PFSK-1 (cell line): ENCODE data around the gene USF2. TPM values are rescaled to one million over a fixed set of nuclear protein-coding genes. Genes with fewer than 3 reads are reported as not detected.

ENCODE experiments used
- FOXP2 ChIP-seq: optimal IDR thresholded peaks from 2 replicates; pipeline ENCODE3; 2011; ENCODE audit warnings: borderline replicate concordance, control low read depth, inconsistent platforms; ENCODE audit not compliant: insufficient read depth; ENCODE audit errors: extremely low read length, extremely low read depth
- POLR2AphosphoS5 ChIP-seq: IDR thresholded peaks from 2 replicates; pipeline ENCODE4 v1.6.1; 2012; ENCODE audit warnings: low read depth, mild to moderate bottlenecking, control low read depth, low read length, moderate library complexity
- SIN3A ChIP-seq: IDR thresholded peaks from 2 replicates; pipeline ENCODE4 v1.6.1; 2012; ENCODE audit warnings: mild to moderate bottlenecking, low read length, moderate library complexity, borderline replicate concordance; ENCODE audit not compliant: insufficient read depth
- TAF1 ChIP-seq: IDR thresholded peaks from 2 replicates; pipeline ENCODE4 v1.6.1; 2012; ENCODE audit warnings: low read length, control low read depth, borderline replicate concordance; ENCODE audit not compliant: insufficient read depth
- polyA plus RNA-seq: library from polyadenylated mRNA; unstranded; fragments of >200 nt; gene quantifications from one replicate; pipeline ENCODE4 v1.2.1, GENCODE V29; 2012; ENCODE audit warnings: low read depth, missing spikeins; ENCODE audit not compliant: insufficient read length
- TF ChIP-seq, protein P1 (sequence below), 2 experiments: IDR thresholded peaks; 2 replicates each; pipeline versions ENCODE4 v1.6.1 to v1.8.0; 2011 to 2012; ENCODE audit warnings: low read depth in 2 of 2, low read length in 2 of 2, control low read depth in 1 of 2, inconsistent platforms in 1 of 2, mild to moderate bottlenecking in 1 of 2, moderate library complexity in 1 of 2; ENCODE audit not compliant: insufficient read depth in 1 of 2

USF2 gene, protein sequence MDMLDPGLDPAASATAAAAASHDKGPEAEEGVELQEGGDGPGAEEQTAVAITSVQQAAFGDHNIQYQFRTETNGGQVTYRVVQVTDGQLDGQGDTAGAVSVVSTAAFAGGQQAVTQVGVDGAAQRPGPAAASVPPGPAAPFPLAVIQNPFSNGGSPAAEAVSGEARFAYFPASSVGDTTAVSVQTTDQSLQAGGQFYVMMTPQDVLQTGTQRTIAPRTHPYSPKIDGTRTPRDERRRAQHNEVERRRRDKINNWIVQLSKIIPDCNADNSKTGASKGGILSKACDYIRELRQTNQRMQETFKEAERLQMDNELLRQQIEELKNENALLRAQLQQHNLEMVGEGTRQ
- polyA plus RNA-seq, result 211 TPM

DNA sequence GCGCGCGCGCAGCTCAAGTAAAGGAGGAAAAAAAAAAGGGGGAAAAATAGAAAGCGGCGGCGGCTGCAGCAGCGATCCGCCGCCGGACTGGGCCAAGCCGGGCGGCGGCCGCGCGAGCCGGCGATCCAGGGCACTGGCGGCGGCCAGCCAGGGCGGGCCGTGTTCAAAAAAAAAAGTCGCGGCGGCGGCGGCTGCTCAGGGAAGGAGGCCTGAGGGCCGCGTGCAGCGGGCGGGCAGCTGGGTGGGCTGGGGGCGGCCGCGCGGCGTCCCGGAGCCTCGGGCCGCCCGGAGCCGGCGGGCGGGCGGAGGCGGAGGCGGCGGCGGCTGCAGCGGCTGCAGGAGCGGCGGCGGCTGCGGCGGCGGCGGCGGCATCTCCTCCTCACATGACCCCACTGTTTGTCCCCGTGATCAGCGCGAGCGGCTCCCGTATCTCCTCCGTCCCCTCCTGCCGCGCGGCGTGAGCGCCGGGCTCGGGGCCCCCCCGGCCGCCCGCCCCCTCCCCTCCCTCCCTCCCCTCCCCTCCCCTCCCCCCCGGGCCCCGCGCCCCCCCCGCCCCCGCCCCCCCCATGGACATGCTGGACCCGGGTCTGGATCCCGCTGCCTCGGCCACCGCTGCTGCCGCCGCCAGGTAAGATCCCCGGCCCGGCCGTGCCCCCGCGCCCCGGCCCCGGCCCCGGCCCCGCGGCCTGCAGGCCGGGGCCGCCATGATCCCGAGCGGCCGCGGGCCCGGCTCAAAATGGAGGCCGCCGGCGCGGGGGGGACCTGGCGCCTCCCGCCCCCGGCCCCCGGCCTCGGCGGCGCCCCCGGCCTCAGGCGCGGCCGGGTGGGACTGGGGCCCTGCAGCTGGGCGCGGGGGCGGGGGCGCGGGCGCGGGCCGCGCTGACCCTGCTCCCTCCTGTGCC lies at the start of gene USF2:
Gene USF2 (plus strand): TSS at position 427 of the 902 bp plus-strand sequence. CDS start 140 bp downstream, at position 567.
- TF ChIP-seq FOXP2, result no peak
- no peak for TF ChIP-seq SIN3A
- TF ChIP-seq POLR2AphosphoS5, result no peak
- TF ChIP-seq, protein P1, sequence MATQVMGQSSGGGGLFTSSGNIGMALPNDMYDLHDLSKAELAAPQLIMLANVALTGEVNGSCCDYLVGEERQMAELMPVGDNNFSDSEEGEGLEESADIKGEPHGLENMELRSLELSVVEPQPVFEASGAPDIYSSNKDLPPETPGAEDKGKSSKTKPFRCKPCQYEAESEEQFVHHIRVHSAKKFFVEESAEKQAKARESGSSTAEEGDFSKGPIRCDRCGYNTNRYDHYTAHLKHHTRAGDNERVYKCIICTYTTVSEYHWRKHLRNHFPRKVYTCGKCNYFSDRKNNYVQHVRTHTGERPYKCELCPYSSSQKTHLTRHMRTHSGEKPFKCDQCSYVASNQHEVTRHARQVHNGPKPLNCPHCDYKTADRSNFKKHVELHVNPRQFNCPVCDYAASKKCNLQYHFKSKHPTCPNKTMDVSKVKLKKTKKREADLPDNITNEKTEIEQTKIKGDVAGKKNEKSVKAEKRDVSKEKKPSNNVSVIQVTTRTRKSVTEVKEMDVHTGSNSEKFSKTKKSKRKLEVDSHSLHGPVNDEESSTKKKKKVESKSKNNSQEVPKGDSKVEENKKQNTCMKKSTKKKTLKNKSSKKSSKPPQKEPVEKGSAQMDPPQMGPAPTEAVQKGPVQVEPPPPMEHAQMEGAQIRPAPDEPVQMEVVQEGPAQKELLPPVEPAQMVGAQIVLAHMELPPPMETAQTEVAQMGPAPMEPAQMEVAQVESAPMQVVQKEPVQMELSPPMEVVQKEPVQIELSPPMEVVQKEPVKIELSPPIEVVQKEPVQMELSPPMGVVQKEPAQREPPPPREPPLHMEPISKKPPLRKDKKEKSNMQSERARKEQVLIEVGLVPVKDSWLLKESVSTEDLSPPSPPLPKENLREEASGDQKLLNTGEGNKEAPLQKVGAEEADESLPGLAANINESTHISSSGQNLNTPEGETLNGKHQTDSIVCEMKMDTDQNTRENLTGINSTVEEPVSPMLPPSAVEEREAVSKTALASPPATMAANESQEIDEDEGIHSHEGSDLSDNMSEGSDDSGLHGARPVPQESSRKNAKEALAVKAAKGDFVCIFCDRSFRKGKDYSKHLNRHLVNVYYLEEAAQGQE (IDR thresholded peaks at IDR 0.05; ENCODE audit: insufficient read depth in 1 of 2, low read depth in 2 of 2, low read length in 2 of 2), result no peak
- no peak for TF ChIP-seq TAF1

DNA sequence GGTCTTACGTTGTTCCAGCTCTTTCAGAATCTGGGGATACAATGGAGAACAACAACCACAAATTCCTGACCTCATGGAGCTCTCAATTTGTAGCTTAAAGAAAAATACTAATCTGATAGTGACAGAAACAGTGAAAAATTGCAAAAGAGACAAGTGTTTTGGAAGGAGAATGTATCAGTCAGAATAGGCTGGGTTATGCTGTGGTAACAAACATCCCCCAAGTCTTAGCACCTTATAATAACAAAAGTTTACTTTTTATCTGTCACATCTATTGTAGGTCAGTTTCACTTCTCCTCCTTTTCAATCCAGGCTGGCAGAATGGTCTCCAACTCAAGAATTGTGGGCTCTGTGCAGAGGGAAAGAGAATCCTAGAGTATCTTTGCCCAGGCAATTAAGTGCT lies 49.8 kb upstream of the USF2 start:
- TF ChIP-seq POLR2AphosphoS5 (no peak), FOXP2 (no peak), SIN3A (no peak), TAF1 (no peak)
- TF ChIP-seq, protein P1 (IDR thresholded peaks at IDR 0.05; ENCODE audit: insufficient read depth in 1 of 2, low read depth in 2 of 2, low read length in 2 of 2), result no peak

DNA sequence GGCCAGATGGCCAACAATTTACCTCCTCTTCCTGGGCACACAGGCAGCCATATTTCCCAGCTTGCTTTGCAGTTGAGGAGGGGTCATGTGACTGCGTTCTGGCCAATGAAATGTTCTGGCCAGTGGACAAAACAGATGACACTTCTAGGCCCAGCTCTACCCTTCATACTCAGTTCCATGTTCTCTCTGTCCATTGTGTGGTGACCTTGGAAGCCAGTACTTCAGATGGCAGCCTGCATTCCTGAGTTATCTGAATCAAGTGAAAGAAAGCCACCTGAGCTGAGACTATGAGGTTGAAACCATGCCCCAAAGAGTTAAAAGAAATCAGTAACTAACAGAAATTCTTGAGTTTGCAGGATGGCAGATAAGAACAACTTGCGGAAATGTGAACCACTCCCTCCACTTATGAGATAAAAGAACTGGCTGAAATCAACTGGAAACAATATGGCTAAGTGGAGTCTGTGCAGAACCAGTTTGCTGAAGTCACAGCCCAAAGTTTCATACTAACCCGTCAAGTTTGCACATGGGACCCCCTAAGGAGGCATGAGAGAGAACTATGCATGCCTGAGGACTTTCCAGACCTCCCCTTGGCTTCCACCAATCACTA lies 48.3 kb upstream of the USF2 start:
- TF ChIP-seq POLR2AphosphoS5, result no peak
- TF ChIP-seq FOXP2, result no peak
- TF ChIP-seq, protein P1 (IDR thresholded peaks at IDR 0.05; ENCODE audit: insufficient read depth in 1 of 2, low read depth in 2 of 2, low read length in 2 of 2), result no peak
- no peak for TF ChIP-seq SIN3A
- TF ChIP-seq TAF1, result no peak

DNA sequence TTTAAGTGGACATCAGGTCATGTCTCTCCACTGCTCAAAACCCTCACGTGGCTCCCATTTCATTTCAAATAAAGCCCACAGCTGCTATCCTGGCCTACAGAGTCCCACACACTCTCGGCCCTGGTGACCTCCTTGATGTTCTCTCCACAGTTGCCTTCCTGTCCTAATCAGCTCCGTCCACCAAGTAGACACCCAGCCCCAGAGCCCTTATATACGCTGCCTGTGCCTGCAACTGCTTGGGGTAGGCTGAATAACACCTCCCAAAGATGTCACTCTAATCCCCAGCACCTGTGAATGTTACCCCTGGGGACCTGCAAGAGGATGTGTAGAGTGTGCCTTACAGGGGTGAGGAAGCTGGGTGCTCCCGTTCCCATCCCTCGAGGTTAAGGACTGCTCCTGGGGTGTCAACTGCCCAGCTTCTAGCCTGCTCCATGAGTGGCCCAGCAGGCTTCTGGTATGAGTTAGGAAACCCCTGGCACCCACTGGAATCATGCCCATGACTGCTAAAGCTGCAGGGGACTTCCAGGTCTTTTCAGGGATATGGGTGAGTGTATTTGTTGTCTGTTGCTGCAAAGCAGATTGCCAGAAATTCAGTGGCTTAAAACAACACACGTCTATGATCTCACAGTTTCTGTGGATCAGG lies 46.3 kb upstream of the USF2 start:
- no peak for TF ChIP-seq POLR2AphosphoS5
- TF ChIP-seq TAF1, result no peak
- TF ChIP-seq FOXP2, result no peak
- no peak for TF ChIP-seq SIN3A
- TF ChIP-seq, protein P1 (IDR thresholded peaks at IDR 0.05; ENCODE audit: insufficient read depth in 1 of 2, low read depth in 2 of 2, low read length in 2 of 2), result no peak
